HCT116 (cell line): ENCODE results near the gene SLC12A3.

Source experiments
- EZH2 ChIP-seq: fragments of 200-600 bp; sonication (generic); IDR thresholded peaks from 2 replicates; pipeline ENCODE4 v1.6.1; 2017; ENCODE audit warnings: antibody characterized with exemption, mixed run types
- EZH2phosphoT487 ChIP-seq: fragments of 200-600 bp; IDR thresholded peaks from 2 replicates; pipeline ENCODE4 v1.6.1; 2018; ENCODE audit warnings: antibody characterized with exemption, borderline replicate concordance
- POLR2A ChIP-seq: IDR thresholded peaks from 2 replicates; pipeline ENCODE4 v1.7.0; 2011; ENCODE audit warnings: borderline replicate concordance; ENCODE audit not compliant: insufficient read depth, insufficient read length; ENCODE audit errors: extremely low read depth
- POLR2AphosphoS5 ChIP-seq: IDR thresholded peaks from 2 replicates; pipeline ENCODE4 v1.6.1; 2011; ENCODE audit warnings: mild to moderate bottlenecking, low read depth, low read length, moderate library complexity
- RAD21 ChIP-seq: IDR thresholded peaks from 2 replicates; pipeline ENCODE4 v1.6.1; 2012; ENCODE audit warnings: low read depth, mild to moderate bottlenecking
- SIN3A ChIP-seq: IDR thresholded peaks from 2 replicates; pipeline ENCODE4 v1.6.1; 2012; ENCODE audit warnings: low read depth
- SP1 ChIP-seq: IDR thresholded peaks from 2 replicates; pipeline ENCODE4 v1.6.1; 2012; ENCODE audit warnings: low read depth
- SRF ChIP-seq: IDR thresholded peaks from 2 replicates; pipeline ENCODE4 v1.6.1; 2012; ENCODE audit warnings: low read depth
- YY1 ChIP-seq: IDR thresholded peaks from 2 replicates; pipeline ENCODE4 v1.6.1; 2011; ENCODE audit warnings: low read length, low read depth, moderate library complexity, mild to moderate bottlenecking; ENCODE audit not compliant: insufficient replicate concordance; ENCODE audit errors: extremely low read depth
- ZBTB33 ChIP-seq: IDR thresholded peaks from 2 replicates; pipeline ENCODE4 v1.6.1; 2011; ENCODE audit warnings: mild to moderate bottlenecking, low read length, moderate library complexity; ENCODE audit not compliant: insufficient replicate concordance; ENCODE audit errors: extremely low read depth
- TF ChIP-seq, protein P1 (sequence below): IDR thresholded peaks from 2 replicates; pipeline ENCODE4 v1.6.1; 2012
- TF ChIP-seq, protein P2 (sequence below), 3 experiments: fragments of 200-600 bp in 1 of 3; sonication (generic) in 1 of 3; IDR thresholded peaks in 2 of 3; conservative IDR thresholded peaks in 1 of 3; 2 replicates each; pipeline ENCODE4 v1.5.1; 2012 to 2017; ENCODE audit warnings: low read depth in 2 of 3, low read length in 2 of 3, antibody characterized with exemption in 1 of 3, borderline replicate concordance in 1 of 3, control low read depth in 1 of 3, mild to moderate bottlenecking in 1 of 3, mixed read lengths in 1 of 3, mixed run types in 1 of 3, moderate library complexity in 1 of 3; ENCODE audit not compliant: insufficient read depth in 1 of 3
- TF ChIP-seq, protein P3 (sequence below): IDR thresholded peaks from 2 replicates; pipeline ENCODE4 v1.6.1; 2012; ENCODE audit warnings: low read depth
- TF ChIP-seq, protein P4 (sequence below): IDR thresholded peaks from 2 replicates; pipeline ENCODE4 v1.6.1; 2012

GRCh38 chr16:56938664-56939513, 73.9 kb downstream of the SLC12A3 start:
- TF ChIP-seq EZH2 (no peak), SP1 (no peak), RAD21 (no peak), POLR2AphosphoS5 (no peak), POLR2A (no peak), YY1 (no peak), EZH2phosphoT487 (no peak), SIN3A (no peak), SRF (no peak), ZBTB33 (no peak)
- TF ChIP-seq, protein P1, sequence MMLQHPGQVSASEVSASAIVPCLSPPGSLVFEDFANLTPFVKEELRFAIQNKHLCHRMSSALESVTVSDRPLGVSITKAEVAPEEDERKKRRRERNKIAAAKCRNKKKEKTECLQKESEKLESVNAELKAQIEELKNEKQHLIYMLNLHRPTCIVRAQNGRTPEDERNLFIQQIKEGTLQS = no peak
- TF ChIP-seq, protein P2, sequence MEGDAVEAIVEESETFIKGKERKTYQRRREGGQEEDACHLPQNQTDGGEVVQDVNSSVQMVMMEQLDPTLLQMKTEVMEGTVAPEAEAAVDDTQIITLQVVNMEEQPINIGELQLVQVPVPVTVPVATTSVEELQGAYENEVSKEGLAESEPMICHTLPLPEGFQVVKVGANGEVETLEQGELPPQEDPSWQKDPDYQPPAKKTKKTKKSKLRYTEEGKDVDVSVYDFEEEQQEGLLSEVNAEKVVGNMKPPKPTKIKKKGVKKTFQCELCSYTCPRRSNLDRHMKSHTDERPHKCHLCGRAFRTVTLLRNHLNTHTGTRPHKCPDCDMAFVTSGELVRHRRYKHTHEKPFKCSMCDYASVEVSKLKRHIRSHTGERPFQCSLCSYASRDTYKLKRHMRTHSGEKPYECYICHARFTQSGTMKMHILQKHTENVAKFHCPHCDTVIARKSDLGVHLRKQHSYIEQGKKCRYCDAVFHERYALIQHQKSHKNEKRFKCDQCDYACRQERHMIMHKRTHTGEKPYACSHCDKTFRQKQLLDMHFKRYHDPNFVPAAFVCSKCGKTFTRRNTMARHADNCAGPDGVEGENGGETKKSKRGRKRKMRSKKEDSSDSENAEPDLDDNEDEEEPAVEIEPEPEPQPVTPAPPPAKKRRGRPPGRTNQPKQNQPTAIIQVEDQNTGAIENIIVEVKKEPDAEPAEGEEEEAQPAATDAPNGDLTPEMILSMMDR (IDR thresholded peaks at IDR 0.05 in 2 of 3, conservative IDR thresholded peaks at IDR 0.05 in 1 of 3; ENCODE audit: borderline replicate concordance in 1 of 3, insufficient read depth in 1 of 3, low read depth in 2 of 3, low read length in 2 of 3) = no peak
- TF ChIP-seq, protein P3, sequence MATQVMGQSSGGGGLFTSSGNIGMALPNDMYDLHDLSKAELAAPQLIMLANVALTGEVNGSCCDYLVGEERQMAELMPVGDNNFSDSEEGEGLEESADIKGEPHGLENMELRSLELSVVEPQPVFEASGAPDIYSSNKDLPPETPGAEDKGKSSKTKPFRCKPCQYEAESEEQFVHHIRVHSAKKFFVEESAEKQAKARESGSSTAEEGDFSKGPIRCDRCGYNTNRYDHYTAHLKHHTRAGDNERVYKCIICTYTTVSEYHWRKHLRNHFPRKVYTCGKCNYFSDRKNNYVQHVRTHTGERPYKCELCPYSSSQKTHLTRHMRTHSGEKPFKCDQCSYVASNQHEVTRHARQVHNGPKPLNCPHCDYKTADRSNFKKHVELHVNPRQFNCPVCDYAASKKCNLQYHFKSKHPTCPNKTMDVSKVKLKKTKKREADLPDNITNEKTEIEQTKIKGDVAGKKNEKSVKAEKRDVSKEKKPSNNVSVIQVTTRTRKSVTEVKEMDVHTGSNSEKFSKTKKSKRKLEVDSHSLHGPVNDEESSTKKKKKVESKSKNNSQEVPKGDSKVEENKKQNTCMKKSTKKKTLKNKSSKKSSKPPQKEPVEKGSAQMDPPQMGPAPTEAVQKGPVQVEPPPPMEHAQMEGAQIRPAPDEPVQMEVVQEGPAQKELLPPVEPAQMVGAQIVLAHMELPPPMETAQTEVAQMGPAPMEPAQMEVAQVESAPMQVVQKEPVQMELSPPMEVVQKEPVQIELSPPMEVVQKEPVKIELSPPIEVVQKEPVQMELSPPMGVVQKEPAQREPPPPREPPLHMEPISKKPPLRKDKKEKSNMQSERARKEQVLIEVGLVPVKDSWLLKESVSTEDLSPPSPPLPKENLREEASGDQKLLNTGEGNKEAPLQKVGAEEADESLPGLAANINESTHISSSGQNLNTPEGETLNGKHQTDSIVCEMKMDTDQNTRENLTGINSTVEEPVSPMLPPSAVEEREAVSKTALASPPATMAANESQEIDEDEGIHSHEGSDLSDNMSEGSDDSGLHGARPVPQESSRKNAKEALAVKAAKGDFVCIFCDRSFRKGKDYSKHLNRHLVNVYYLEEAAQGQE = no peak
- TF ChIP-seq, protein P4, sequence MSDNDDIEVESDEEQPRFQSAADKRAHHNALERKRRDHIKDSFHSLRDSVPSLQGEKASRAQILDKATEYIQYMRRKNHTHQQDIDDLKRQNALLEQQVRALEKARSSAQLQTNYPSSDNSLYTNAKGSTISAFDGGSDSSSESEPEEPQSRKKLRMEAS = no peak
